Stimulated activated CD8-positive, alpha-beta memory T cell treated with anti-CD3 and anti-CD28 coated beads, Interleukin-2, amount 100 ng/mL, for 1 hour (primary cell): ENCODE data around the gene MAD1L1.
"Not testable (repeated sequence)": the region's sequence is repeated elsewhere in the genome, so short reads cannot be mapped to it uniquely, and the experiment has no call there.

ENCODE experiments used
- DNase-seq, 2 donors: peaks; one replicate each; pipeline ENCODE4 v3.0.0-alpha.2; 2020; ENCODE audit warnings: low read depth in 2 of 2

The MAD1L1 gene

GRCh38 chr7:1989049-1989860, 243.5 kb downstream of the MAD1L1 start:
- no peak for DNase-seq

GRCh38 chr7:1988533-1988930, 244.2 kb downstream of the MAD1L1 start:
- no peak for DNase-seq

GRCh38 chr7:1987591-1988532, 244.9 kb downstream of the MAD1L1 start:
- no peak for DNase-seq

GRCh38 chr7:1987084-1987535, 245.6 kb downstream of the MAD1L1 start:
- DNase-seq, result no peak

GRCh38 chr7:1986366-1987083, 246.2 kb downstream of the MAD1L1 start:
- no peak for DNase-seq

- no peak for DNase-seq
Observed at GRCh38 chr7:1985936-1986335, 246.8 kb downstream of the MAD1L1 start.

- no peak for DNase-seq
Observed at GRCh38 chr7:1985042-1985441, 247.7 kb downstream of the MAD1L1 start.

GRCh38 chr7:1981878-1982230, 250.9 kb downstream of the MAD1L1 start:
- no peak for DNase-seq

GRCh38 chr7:1981201-1981877, 251.4 kb downstream of the MAD1L1 start:
- no peak for DNase-seq

GRCh38 chr7:1979591-1980560, 252.9 kb downstream of the MAD1L1 start:
- no peak for DNase-seq

GRCh38 chr7:1978656-1979590, 253.8 kb downstream of the MAD1L1 start:
- no peak for DNase-seq

- DNase-seq, result no peak
Observed at GRCh38 chr7:1977876-1978441, 254.8 kb downstream of the MAD1L1 start.

- no peak for DNase-seq
Observed at GRCh38 chr7:1977059-1977875, 255.5 kb downstream of the MAD1L1 start.

- not testable (repeated sequence) for DNase-seq
Observed at GRCh38 chr7:1976521-1976920, 256.2 kb downstream of the MAD1L1 start.

GRCh38 chr7:1975581-1975980, 257.2 kb downstream of the MAD1L1 start:
- no peak for DNase-seq

GRCh38 chr7:1975179-1975578, 257.6 kb downstream of the MAD1L1 start:
- no peak for DNase-seq

- no peak for DNase-seq
Observed at GRCh38 chr7:1974290-1975101, 258.2 kb downstream of the MAD1L1 start.
